Adrenal gland (tissue), 12 donors: ENCODE measurements around the gene TBC1D10A. TPM values are rescaled to one million over a fixed set of nuclear protein-coding genes. Genes with fewer than 3 reads are reported as not detected.

Experiments
- DNase-seq, 7 donors: peaks; one replicate each; pipeline ENCODE4 v3.0.0-alpha.2; 2019 to 2020
- H3K27ac ChIP-seq, 5 donors: fragments of 200-600 bp; sonication (generic) in 4 of 5; 1 replicate in 3 of 5; 2 replicates in 2 of 5; pipeline versions ENCODE4 v1.5.1 to v1.8.0; 2016 to 2020; ENCODE audit warnings: mild to moderate bottlenecking in 1 of 5
- H3K27me3 ChIP-seq: fragments of 200-600 bp; 2 replicates; pipeline ENCODE4 v1.8.0; 2021
- H3K36me3 ChIP-seq, 2 donors: fragments of 200-600 bp; replicated peaks in 1 of 2; 1 replicate in 1 of 2; 2 replicates in 1 of 2; pipeline versions ENCODE4 v1.5.1 to v1.8.0; 2018 to 2022
- H3K4me1 ChIP-seq, 2 donors: fragments of 200-600 bp; replicated peaks in 1 of 2; 1 replicate in 1 of 2; 2 replicates in 1 of 2; pipeline versions ENCODE4 v1.5.1 to v1.8.0; 2018 to 2021
- H3K4me3 ChIP-seq, 4 donors: fragments of 200-600 bp; sonication (generic) in 3 of 4; one replicate each; pipeline ENCODE4 v1.5.1; 2016 to 2018
- H3K9me3 ChIP-seq, 3 donors: fragments of 200-600 bp; sonication (generic) in 1 of 3; replicated peaks in 1 of 3; 1 replicate in 2 of 3; 2 replicates in 1 of 3; pipeline versions ENCODE4 v1.5.1 to v1.8.0; 2016 to 2021
- CTCF ChIP-seq, 6 experiments: fragments of 450-650 bp in 4 of 6; fragments of 200-600 bp in 2 of 6; sonication (generic) in 1 of 6; IDR thresholded peaks; 1 replicate in 5 of 6; 2 replicates in 1 of 6; pipeline versions ENCODE4 v1.5.1 to v1.8.0; 2016 to 2021; ENCODE audit warnings: antibody characterized with exemption in 6 of 6, mild to moderate bottlenecking in 2 of 6, moderate library complexity in 1 of 6
- POLR2A ChIP-seq, 2 donors: fragments of 450-650 bp; IDR thresholded peaks; one replicate each; pipeline ENCODE4 v1.6.1; 2017; ENCODE audit warnings: antibody characterized with exemption in 2 of 2, mild to moderate bottlenecking in 2 of 2, moderate library complexity in 1 of 2
- WGBS, 4 donors: extraction: QIAGEN DNeasy Blood & Tissue Kit in 2 of 4; methylation state at CpG; one replicate each; pipeline versions ENCODE4 v1.1.5 to v1.1.7; 2013 to 2017; 5-methylcytosine and 5-hydroxymethylcytosine counted together
- intact Hi-C, 2 donors: fragments of 100-400 bp; cut with DNase I; formaldehyde crosslinking; loops; one replicate each; pipeline versions ENCODE4 v1.14.1 to v1.15.0; 2022 to 2023
- polyA plus RNA-seq, 3 donors: library from polyadenylated mRNA; stranded (reverse); fragments of 200-250 nt in 2 of 3; fragments of 350-450 nt in 1 of 3; fragmentation: Illumina TruSeq in 1 of 3; extraction: RNeasy Lipid Tissue Mini Kit (QIAGEN cat#74804) in 1 of 3; gene quantifications; one replicate each; pipeline ENCODE4 v1.2.3, GENCODE V29; 2013 to 2014
- total RNA-seq, 9 donors: library from RNA; depleted of rRNA in 4 of 9; stranded (reverse); fragments of >200 nt in 4 of 9; fragments of 120-200 nt in 1 of 9; fragmentation: NEBNext Ultra II Directional in 1 of 9; extraction: Animal tissue kit (Norgen Biotek cat#: 25700) in 1 of 9; gene quantifications; one replicate each; pipeline versions ENCODE4 v1.1.0 to v1.2.4, GENCODE V29; 2013 to 2023
- donor health status: healthy with polysubstance abuse.
- donor health status: Bipolar disorder and iron deficiency.
- donor health status: DM: yes; HTN: yes; CAD: no.
- donor health status: DM: no; HTN: no; CAD: no.
- donor health status: DM: no; HTN: no; CAD: no.
- donor health status: DM: yes; HTN: yes; CAD: no.

Gene TBC1D10A
- total and polyA plus RNA-seq, 12 donors: 11.7 to 55.0 (median 29.6) TPM

- no peak for TF ChIP-seq CTCF (IDR thresholded peaks at IDR 0.05)
- peaks cover 32 to 36% of the 10 kb centered on the region in 2 donors for H3K4me1 ChIP-seq
- no peaks in the 10 kb centered on the region for H3K27me3 ChIP-seq
- peak overlapping the region in 2 of 5 donors; percentile 57 to 91 for H3K27ac ChIP-seq
- H3K36me3 ChIP-seq: peaks cover 0 to 8% of the 10 kb centered on the region in 2 donors
- no peaks in the 10 kb centered on the region for H3K9me3 ChIP-seq
- intact Hi-C loops: loop anchor here in 1 of 2 donors (5.0 kb wide), 1 partner anchor 41 kb away; the partner anchor contains the start of gene CASTOR1
- WGBS, 4 donors: 81 to 92% (median 84%) methylated on average over 5 of the region's 5 CpGs
- no peak overlapping the region for H3K4me3 ChIP-seq
- no peak for DNase-seq
Measured at GRCh38 chr22:30327864-30328345, 1.2 kb upstream of the TBC1D10A start.

GRCh38 chr22:30326255-30326705 lies 461 bp downstream of the TBC1D10A start:
- peak overlapping the region; percentile 60 to 92 (median 63) for H3K4me3 ChIP-seq
- 0 to 2% (median 0%) methylated on average over 2 to 34 of the region's 34 CpGs for WGBS, 4 donors
- H3K9me3 ChIP-seq: no peaks in the 10 kb centered on the region
- peaks cover 34 to 52% of the 10 kb centered on the region in 2 donors for H3K4me1 ChIP-seq
- H3K27ac ChIP-seq: peak overlapping the region; percentile 35 to 91 (median 81)
- TF ChIP-seq CTCF (IDR thresholded peaks at IDR 0.05): no peak
- peak in 2 of 7 donors; percentile 42 to 44 for DNase-seq
- H3K27me3 ChIP-seq: no peaks in the 10 kb centered on the region
- intact Hi-C loops: loop anchor here in 1 of 2 donors (5.0 kb wide), 1 partner anchor 39 kb away; the partner anchor contains the start of gene CASTOR1
- H3K36me3 ChIP-seq: no peaks in the 10 kb centered on the region

GRCh38 chr22:30325724-30326254 lies 952 bp downstream of the TBC1D10A start:
- intact Hi-C loops: loop anchor here in 1 of 2 donors (5.0 kb wide), 1 partner anchor 38 kb away; the partner anchor contains the start of gene CASTOR1
- peak overlapping the region; percentile 35 to 91 (median 81) for H3K27ac ChIP-seq
- H3K27me3 ChIP-seq: no peaks in the 10 kb centered on the region
- H3K4me1 ChIP-seq: peaks cover 34 to 57% of the 10 kb centered on the region in 2 donors
- H3K9me3 ChIP-seq: no peaks in the 10 kb centered on the region
- H3K4me3 ChIP-seq: peak overlapping the region in 3 of 4 donors; percentile 60 to 92 (median 66)
- 26 to 33% (median 32%) methylated on average over 8 to 14 of the region's 14 CpGs for WGBS, 4 donors
- no peaks in the 10 kb centered on the region for H3K36me3 ChIP-seq
- DNase-seq: no peak
- TF ChIP-seq POLR2A (IDR thresholded peaks at IDR 0.05) (no peak), CTCF (IDR thresholded peaks at IDR 0.05) (no peak)

GRCh38 chr22:30325065-30325720 lies 1.5 kb downstream of the TBC1D10A start:
- TF ChIP-seq CTCF (IDR thresholded peaks at IDR 0.05): no peak
- TF ChIP-seq POLR2A (IDR thresholded peaks at IDR 0.05): peak in 1 of 2 donors; percentile 43
- H3K36me3 ChIP-seq: no peaks in the 10 kb centered on the region
- 31 to 49% (median 41%) methylated on average over 4 to 5 of the region's 5 CpGs for WGBS, 4 donors
- intact Hi-C loops: loop anchor here in 1 of 2 donors (5.0 kb wide), 1 partner anchor 38 kb away; the partner anchor contains the start of gene CASTOR1
- peaks cover 34 to 63% of the 10 kb centered on the region in 2 donors for H3K4me1 ChIP-seq
- H3K27me3 ChIP-seq: no peaks in the 10 kb centered on the region
- H3K4me3 ChIP-seq: peak overlapping the region in 3 of 4 donors; percentile 60 to 92 (median 66)
- DNase-seq: peak; percentile 60 to 86 (median 78)
- H3K27ac ChIP-seq: peak overlapping the region; percentile 35 to 91 (median 81)
- no peaks in the 10 kb centered on the region for H3K9me3 ChIP-seq
